ENCODE results near the gene FMN1. TPM values are rescaled to one million over a fixed set of nuclear protein-coding genes. Genes with fewer than 3 reads are reported as not detected.

Gene FMN1
- total RNA-seq, 1 experiment from 2014 or later: 4.5 TPM

GRCh38 chr15:32778391-32779176 is 415.9 kb downstream of the FMN1 start:
- Mint-ChIP-seq H3K27ac (no peak overlapping the region), H3K4me3 (no peak overlapping the region), H3K9me3 (peaks cover 21% of the 10 kb centered on the region), H3K36me3 (peaks cover 11% of the 10 kb centered on the region), H3K27me3 (ENCODE audit: low read depth) (no peaks in the 10 kb centered on the region), H3K4me1 (peaks cover 4% of the 10 kb centered on the region)
- DNase-seq (ENCODE audit: low spot score): no peak
- POLR2A ChIA-PET: no interaction called here
- CTCF ChIA-PET: no interaction called here
- ATAC-seq: no peak
- 0 out of 2 replicates have a peak, but pooled peaks have one; percentile 36 for TF ChIP-seq GTF2I (CRISPR knock-in tag; conservative IDR thresholded peaks at IDR 0.05)
- TF ChIP-seq SMAD3 (CRISPR knock-in tag; IDR thresholded peaks at IDR 0.05; ENCODE audit: borderline replicate concordance): no peak

GRCh38 chr15:32775103-32775502 is 419.4 kb downstream of the FMN1 start:
- Mint-ChIP-seq H3K4me3 (no peak overlapping the region), H3K9me3 (peaks cover 20% of the 10 kb centered on the region), H3K36me3 (peaks cover 11% of the 10 kb centered on the region), H3K27me3 (ENCODE audit: low read depth) (no peaks in the 10 kb centered on the region), H3K27ac (no peak overlapping the region), H3K4me1 (no peaks in the 10 kb centered on the region)
- no peak for TF ChIP-seq ZNF138 (CRISPR knock-in tag; conservative IDR thresholded peaks at IDR 0.05)
- no peak for TF ChIP-seq E2F5 (CRISPR knock-in tag; IDR thresholded peaks at IDR 0.05)
- TF ChIP-seq, protein P1, sequence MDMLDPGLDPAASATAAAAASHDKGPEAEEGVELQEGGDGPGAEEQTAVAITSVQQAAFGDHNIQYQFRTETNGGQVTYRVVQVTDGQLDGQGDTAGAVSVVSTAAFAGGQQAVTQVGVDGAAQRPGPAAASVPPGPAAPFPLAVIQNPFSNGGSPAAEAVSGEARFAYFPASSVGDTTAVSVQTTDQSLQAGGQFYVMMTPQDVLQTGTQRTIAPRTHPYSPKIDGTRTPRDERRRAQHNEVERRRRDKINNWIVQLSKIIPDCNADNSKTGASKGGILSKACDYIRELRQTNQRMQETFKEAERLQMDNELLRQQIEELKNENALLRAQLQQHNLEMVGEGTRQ (CRISPR knock-in tag; IDR thresholded peaks at IDR 0.05): no peak
- no peak for TF ChIP-seq NFE2L1 (CRISPR knock-in tag; IDR thresholded peaks at IDR 0.05)
- no peak for TF ChIP-seq JAZF1 (CRISPR knock-in tag; IDR thresholded peaks at IDR 0.05)
- TF ChIP-seq SMAD4 (CRISPR knock-in tag; IDR thresholded peaks at IDR 0.05): no peak
- DNase-seq (ENCODE audit: low spot score) (no peak), ATAC-seq (no peak)
- ChIA-PET POLR2A (no interaction called here), CTCF (interaction anchor here (2.1 kb wide), 1 partner anchor 112 kb away, joined by 9 read pairs; no protein-coding TSS in a partner anchor)

GRCh38 chr15:32774022-32774421 is 420.5 kb downstream of the FMN1 start:
- peaks cover 5% of the 10 kb centered on the region for H3K36me3 Mint-ChIP-seq
- CTCF ChIA-PET: no interaction called here
- DNase-seq (ENCODE audit: low spot score) (no peak), ATAC-seq (no peak)
- POLR2A ChIA-PET: no interaction called here
- no peaks in the 10 kb centered on the region for H3K27me3 Mint-ChIP-seq (ENCODE audit: low read depth)
- no peak overlapping the region for H3K4me3 Mint-ChIP-seq
- H3K4me1 Mint-ChIP-seq: no peaks in the 10 kb centered on the region
- TF ChIP-seq ZNF219 (CRISPR knock-in tag; IDR thresholded peaks at IDR 0.05; ENCODE audit: borderline replicate concordance): no peak
- no peak for TF ChIP-seq ZNF232 (CRISPR knock-in tag; IDR thresholded peaks at IDR 0.05)
- TF ChIP-seq EMX1 (CRISPR knock-in tag; IDR thresholded peaks at IDR 0.05): no peak
- TF ChIP-seq NFE2L1 (CRISPR knock-in tag; IDR thresholded peaks at IDR 0.05): no peak
- no peak for TF ChIP-seq TEAD4 (CRISPR knock-in tag; IDR thresholded peaks at IDR 0.05)
- TF ChIP-seq SP1 (CRISPR knock-in tag; conservative IDR thresholded peaks at IDR 0.05): no peak
- TF ChIP-seq TP53 (CRISPR knock-in tag; IDR thresholded peaks at IDR 0.05): no peak
- TF ChIP-seq TEAD1 (CRISPR knock-in tag; IDR thresholded peaks at IDR 0.05): no peak
- TF ChIP-seq ATF1 (CRISPR knock-in tag; IDR thresholded peaks at IDR 0.05): no peak
- TF ChIP-seq MXD4 (CRISPR knock-in tag; IDR thresholded peaks at IDR 0.05; ENCODE audit: borderline replicate concordance): no peak
- no peak for TF ChIP-seq ZNF425 (CRISPR knock-in tag; conservative IDR thresholded peaks at IDR 0.05)
- TF ChIP-seq PRRX2 (CRISPR knock-in tag; IDR thresholded peaks at IDR 0.05): no peak
- TF ChIP-seq, protein P2, sequence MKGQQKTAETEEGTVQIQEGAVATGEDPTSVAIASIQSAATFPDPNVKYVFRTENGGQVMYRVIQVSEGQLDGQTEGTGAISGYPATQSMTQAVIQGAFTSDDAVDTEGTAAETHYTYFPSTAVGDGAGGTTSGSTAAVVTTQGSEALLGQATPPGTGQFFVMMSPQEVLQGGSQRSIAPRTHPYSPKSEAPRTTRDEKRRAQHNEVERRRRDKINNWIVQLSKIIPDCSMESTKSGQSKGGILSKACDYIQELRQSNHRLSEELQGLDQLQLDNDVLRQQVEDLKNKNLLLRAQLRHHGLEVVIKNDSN (CRISPR knock-in tag; IDR thresholded peaks at IDR 0.05): no peak
- no peak for TF ChIP-seq ZBTB43 (CRISPR knock-in tag; IDR thresholded peaks at IDR 0.05)
- no peak for TF ChIP-seq NR2C2 (CRISPR knock-in tag; IDR thresholded peaks at IDR 0.05)
- no peak for TF ChIP-seq NR1H2 (CRISPR knock-in tag; IDR thresholded peaks at IDR 0.05)
- no peak overlapping the region for H3K27ac Mint-ChIP-seq
- peaks cover 9% of the 10 kb centered on the region for H3K9me3 Mint-ChIP-seq
